ENCODE data around the gene POU2F1.

DNA sequence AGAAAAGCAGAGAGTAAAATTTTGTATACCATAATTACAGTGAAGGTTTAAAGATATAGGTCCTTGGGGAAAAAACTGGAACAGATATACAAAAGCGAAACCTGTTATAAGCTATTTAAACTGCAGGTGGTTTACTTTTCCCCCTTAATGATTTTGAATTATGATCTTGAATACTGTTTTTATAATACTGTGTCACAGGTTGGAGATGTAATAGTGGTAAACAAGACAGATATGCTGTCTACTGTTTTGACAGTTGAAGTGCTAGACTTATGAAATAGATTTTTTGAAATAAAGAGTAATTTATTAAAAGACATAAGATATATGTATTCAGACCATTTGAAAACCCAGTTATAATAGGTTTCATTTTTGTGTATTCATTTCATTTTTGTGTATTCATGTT, 168.3 kb downstream of the POU2F1 start:
- TF ChIP-seq, protein P1, sequence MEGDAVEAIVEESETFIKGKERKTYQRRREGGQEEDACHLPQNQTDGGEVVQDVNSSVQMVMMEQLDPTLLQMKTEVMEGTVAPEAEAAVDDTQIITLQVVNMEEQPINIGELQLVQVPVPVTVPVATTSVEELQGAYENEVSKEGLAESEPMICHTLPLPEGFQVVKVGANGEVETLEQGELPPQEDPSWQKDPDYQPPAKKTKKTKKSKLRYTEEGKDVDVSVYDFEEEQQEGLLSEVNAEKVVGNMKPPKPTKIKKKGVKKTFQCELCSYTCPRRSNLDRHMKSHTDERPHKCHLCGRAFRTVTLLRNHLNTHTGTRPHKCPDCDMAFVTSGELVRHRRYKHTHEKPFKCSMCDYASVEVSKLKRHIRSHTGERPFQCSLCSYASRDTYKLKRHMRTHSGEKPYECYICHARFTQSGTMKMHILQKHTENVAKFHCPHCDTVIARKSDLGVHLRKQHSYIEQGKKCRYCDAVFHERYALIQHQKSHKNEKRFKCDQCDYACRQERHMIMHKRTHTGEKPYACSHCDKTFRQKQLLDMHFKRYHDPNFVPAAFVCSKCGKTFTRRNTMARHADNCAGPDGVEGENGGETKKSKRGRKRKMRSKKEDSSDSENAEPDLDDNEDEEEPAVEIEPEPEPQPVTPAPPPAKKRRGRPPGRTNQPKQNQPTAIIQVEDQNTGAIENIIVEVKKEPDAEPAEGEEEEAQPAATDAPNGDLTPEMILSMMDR (IDR thresholded peaks at IDR 0.05), result no peak
- no peak for TF ChIP-seq POLR2A (IDR thresholded peaks at IDR 0.05)
- no peak for TF ChIP-seq POLR2AphosphoS5 (IDR thresholded peaks at IDR 0.05)
- TF ChIP-seq EP300 (IDR thresholded peaks at IDR 0.05), result no peak

Data from suprapubic skin (tissue), 4 donors.